Measurements from ENCODE around the gene DPPA3. TPM values are rescaled to one million over a fixed set of nuclear protein-coding genes. Genes with fewer than 3 reads are reported as not detected.

Gene DPPA3
- total RNA-seq, 4 donors from 2014 or later, result not detected

DNA sequence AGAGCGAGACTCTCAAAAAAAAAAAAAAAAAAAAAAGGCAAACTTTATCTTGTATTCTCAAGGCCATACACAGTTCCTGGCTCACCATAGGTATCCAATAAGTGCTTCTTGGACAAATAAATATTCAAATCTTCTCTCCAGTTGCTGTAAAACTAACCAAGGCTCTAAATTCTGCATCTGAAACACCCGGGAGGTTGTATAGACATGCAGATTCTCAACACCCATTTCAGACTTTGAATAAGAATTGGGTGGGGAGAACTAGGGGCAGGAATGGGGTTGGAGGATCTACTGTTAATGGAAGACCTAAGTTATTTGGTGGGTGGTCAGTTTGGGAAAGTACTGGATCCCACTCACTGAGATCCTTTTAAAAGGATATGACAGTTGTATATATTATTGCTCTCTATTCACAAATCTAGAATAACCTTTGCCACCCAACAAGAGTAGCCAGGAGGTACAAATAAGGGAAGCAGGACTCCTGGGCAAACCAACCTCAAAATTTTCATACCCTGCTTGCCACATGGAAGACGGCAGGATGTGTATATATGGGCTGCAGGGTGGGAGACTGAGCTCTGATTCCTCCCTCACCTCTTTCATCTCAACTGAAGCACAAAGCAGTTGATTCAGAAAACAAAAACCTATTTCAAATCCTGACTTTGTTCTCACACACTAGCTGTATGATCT is 16.5 kb upstream of the DPPA3 start:
- Histone ChIP-seq H3K27ac (no peak overlapping the region), H3K36me3 (no peaks in the 10 kb centered on the region), H3K4me1 (no peaks in the 10 kb centered on the region), H3K27me3 (no peaks in the 10 kb centered on the region), H3K9me3 (no peaks in the 10 kb centered on the region), H3K4me3 (no peak overlapping the region)
- intact Hi-C loops (cut with DNase I; ENCODE audit: low total_unique reads), result no loop called here
- no peak for DNase-seq
- TF ChIP-seq CTCF (IDR thresholded peaks at IDR 0.05), result no peak
- TF ChIP-seq POLR2A (IDR thresholded peaks at IDR 0.05), result no peak

- no peak for DNase-seq
- Histone ChIP-seq H3K4me1 (no peaks in the 10 kb centered on the region), H3K27ac (no peak overlapping the region), H3K27me3 (no peaks in the 10 kb centered on the region), H3K36me3 (no peaks in the 10 kb centered on the region), H3K4me3 (no peak overlapping the region), H3K9me3 (no peaks in the 10 kb centered on the region)
- intact Hi-C loops (cut with DNase I; ENCODE audit: low total_unique reads), result no loop called here
- TF ChIP-seq CTCF (IDR thresholded peaks at IDR 0.05), result no peak
- TF ChIP-seq POLR2A (IDR thresholded peaks at IDR 0.05), result no peak
Measured at GRCh38 chr12:7695237-7695560, 16.0 kb upstream of the DPPA3 start.

- Histone ChIP-seq H3K27ac (no peak within 1 kb of the TSS), H3K27me3 (no peaks in the 10 kb centered on the region), H3K4me1 (no peaks in the 10 kb centered on the region), H3K36me3 (no peaks in the 10 kb centered on the region), H3K9me3 (no peaks in the 10 kb centered on the region), H3K4me3 (no peak within 1 kb of the TSS)
- intact Hi-C loops (cut with DNase I; ENCODE audit: low total_unique reads), result no loop called here
- peak in 1 of 2 donors; percentile 34 for DNase-seq
- TF ChIP-seq POLR2A (IDR thresholded peaks at IDR 0.05), result no peak
- no peak for TF ChIP-seq CTCF (IDR thresholded peaks at IDR 0.05)
Measured at GRCh38 chr12:7695566-7696197, 15.6 kb upstream of the DPPA3 start, which contains the start of gene GDF3. GDF3 (minus strand) TSS chr12:7695775; CDS start chr12:7695728, 47 bp downstream.

DNA sequence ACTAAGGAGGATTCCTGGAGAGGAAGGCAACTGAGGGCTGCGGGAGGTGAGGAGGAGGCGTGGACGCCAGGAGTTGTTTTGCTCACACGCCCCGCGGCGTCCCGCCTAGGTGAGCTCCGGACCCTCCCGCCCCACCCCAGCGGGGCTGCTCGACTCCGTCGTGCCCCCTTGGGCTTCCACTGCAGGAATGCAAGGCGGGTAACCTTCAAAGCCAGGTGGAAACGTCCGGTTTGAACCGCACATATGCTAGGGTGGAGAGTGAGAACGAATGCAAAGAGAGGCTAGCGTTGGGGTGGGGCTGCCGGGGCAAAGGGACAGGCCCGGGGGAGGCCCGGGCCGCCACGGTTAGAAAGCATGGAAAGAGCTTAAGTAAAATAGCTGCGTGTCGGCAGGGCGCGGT is 5.4 kb upstream of the DPPA3 start:
- intact Hi-C loops (cut with DNase I; ENCODE audit: low total_unique reads), result no loop called here
- H3K36me3 ChIP-seq, result no peaks in the 10 kb centered on the region
- no peak for DNase-seq

More for the DNA sequence above, 5.4 kb upstream of the DPPA3 start:
- H3K4me1 ChIP-seq, result no peaks in the 10 kb centered on the region
- no peaks in the 10 kb centered on the region for H3K27me3 ChIP-seq
- H3K27ac ChIP-seq, result no peak overlapping the region
- TF ChIP-seq CTCF (IDR thresholded peaks at IDR 0.05), result no peak
- TF ChIP-seq POLR2A (IDR thresholded peaks at IDR 0.05), result no peak
- no peak overlapping the region for H3K4me3 ChIP-seq
- H3K9me3 ChIP-seq, result no peaks in the 10 kb centered on the region
